NOMO-1 (cell line): ENCODE results near the gene NR6A1.
A peak's percentile ranks its signal among the peaks of the same experiment; 100 is the strongest.

ENCODE experiments used
- DNase-seq, 2 experiments: peaks; one replicate each; lab custom pipeline; 2025; ENCODE audit not compliant: unreplicated experiment in 2 of 2; lab: John Stamatoyannopoulos, UW

NR6A1 gene

GRCh38 chr9:124663046-124663961 lies 107.8 kb downstream of the NR6A1 start:
- no peak for DNase-seq

GRCh38 chr9:124662561-124662960 lies 108.5 kb downstream of the NR6A1 start:
- DNase-seq = no peak

- no peak for DNase-seq
Measured at GRCh38 chr9:124661271-124661670, 109.8 kb downstream of the NR6A1 start.

GRCh38 chr9:124660341-124660801 lies 110.7 kb downstream of the NR6A1 start:
- DNase-seq = peak in 1 of 2 experiments; percentile 38

- DNase-seq = peak; percentile 61 to 67
Measured at GRCh38 chr9:124659099-124659659, 111.9 kb downstream of the NR6A1 start.

GRCh38 chr9:124658165-124659017 lies 112.7 kb downstream of the NR6A1 start:
- DNase-seq = peak; percentile 82 to 83

GRCh38 chr9:124657516-124657915 lies 113.6 kb downstream of the NR6A1 start:
- no peak for DNase-seq

GRCh38 chr9:124654431-124654830 lies 116.7 kb downstream of the NR6A1 start:
- peak; percentile 30 to 39 for DNase-seq

GRCh38 chr9:124652615-124653393 lies 118.3 kb downstream of the NR6A1 start:
- DNase-seq = no peak

GRCh38 chr9:124652203-124652602 lies 118.9 kb downstream of the NR6A1 start:
- DNase-seq = no peak

GRCh38 chr9:124645274-124645673 lies 125.8 kb downstream of the NR6A1 start:
- no peak for DNase-seq

GRCh38 chr9:124639637-124640036 lies 131.5 kb downstream of the NR6A1 start:
- DNase-seq = no peak

- no peak for DNase-seq
Measured at GRCh38 chr9:124635285-124635684, 135.8 kb downstream of the NR6A1 start.

- DNase-seq = no peak
Measured at GRCh38 chr9:124632077-124632621, 139.0 kb downstream of the NR6A1 start.

GRCh38 chr9:124631326-124631725 lies 139.8 kb downstream of the NR6A1 start:
- no peak for DNase-seq

GRCh38 chr9:124629600-124629999 lies 141.5 kb downstream of the NR6A1 start:
- DNase-seq = no peak

- DNase-seq = no peak
Measured at GRCh38 chr9:124628741-124629140, 142.4 kb downstream of the NR6A1 start.

- no peak for DNase-seq
Measured at GRCh38 chr9:124626276-124626675, 144.8 kb downstream of the NR6A1 start.

- no peak for DNase-seq
Measured at GRCh38 chr9:124625087-124625486, 146.0 kb downstream of the NR6A1 start.

- no peak for DNase-seq
Measured at GRCh38 chr9:124624735-124624992, 146.4 kb downstream of the NR6A1 start.
